ENCODE results near the gene NAPSA. TPM values are rescaled to one million over a fixed set of nuclear protein-coding genes. Genes with fewer than 3 reads are reported as not detected.
A peak's percentile ranks its signal among the peaks of the same experiment; 100 is the strongest.

NAPSA gene
- total RNA-seq, 6 experiments from 2014 or later: 0.19 to 2.2 (median 1.0) TPM

DNA sequence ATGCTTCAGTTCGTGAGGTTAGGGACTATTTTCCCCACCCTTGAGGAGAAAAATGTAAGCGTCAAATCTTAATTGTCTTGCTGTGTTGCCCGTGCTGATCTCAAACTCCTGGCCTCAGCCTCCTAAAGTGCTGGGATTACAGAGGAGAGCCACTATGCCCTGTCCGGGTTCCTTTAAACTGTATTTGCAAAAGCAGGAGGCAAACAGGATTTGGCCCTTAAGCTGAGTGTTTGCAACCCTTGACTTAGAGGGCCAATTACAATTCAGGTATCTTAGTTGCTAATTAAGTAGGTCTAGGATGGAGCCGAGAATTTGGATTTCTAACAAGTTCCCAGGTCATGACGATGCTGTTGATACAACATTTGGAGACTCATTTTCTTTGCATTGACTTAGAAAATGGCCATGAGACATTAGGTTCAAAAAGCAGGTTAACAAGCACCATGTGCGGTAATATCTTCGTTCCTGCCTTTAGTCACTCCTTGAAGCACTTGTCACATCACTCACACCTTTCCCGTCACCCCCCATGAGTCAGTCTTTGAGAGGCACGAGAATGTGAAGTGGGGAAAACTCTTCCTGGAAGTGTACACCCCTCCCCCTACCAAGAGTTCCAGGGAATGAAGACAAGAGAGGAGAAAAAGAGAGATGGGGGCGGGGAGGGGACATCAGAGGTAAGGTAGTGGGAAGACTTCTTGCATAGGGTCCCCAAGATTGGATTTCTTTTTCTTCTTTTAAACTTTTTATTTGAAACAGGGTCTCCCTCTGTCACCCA is 2.6 kb downstream of the NAPSA start:
- WGBS (ENCODE audit: insufficient coverage, low coverage, low lambda C conversion rate, missing lambda C conversion rate): 74% methylated on average over 10 of the region's 11 CpGs
- intact Hi-C loops (cut with DNase I): no loop called here
- ATAC-seq (no peak), DNase-seq (no peak)
- H3K27ac ChIP-seq: no peak overlapping the region
- H3K4me1 ChIP-seq: no peaks in the 10 kb centered on the region
- TF ChIP-seq, protein P1, sequence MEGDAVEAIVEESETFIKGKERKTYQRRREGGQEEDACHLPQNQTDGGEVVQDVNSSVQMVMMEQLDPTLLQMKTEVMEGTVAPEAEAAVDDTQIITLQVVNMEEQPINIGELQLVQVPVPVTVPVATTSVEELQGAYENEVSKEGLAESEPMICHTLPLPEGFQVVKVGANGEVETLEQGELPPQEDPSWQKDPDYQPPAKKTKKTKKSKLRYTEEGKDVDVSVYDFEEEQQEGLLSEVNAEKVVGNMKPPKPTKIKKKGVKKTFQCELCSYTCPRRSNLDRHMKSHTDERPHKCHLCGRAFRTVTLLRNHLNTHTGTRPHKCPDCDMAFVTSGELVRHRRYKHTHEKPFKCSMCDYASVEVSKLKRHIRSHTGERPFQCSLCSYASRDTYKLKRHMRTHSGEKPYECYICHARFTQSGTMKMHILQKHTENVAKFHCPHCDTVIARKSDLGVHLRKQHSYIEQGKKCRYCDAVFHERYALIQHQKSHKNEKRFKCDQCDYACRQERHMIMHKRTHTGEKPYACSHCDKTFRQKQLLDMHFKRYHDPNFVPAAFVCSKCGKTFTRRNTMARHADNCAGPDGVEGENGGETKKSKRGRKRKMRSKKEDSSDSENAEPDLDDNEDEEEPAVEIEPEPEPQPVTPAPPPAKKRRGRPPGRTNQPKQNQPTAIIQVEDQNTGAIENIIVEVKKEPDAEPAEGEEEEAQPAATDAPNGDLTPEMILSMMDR (IDR thresholded peaks at IDR 0.05): no peak
- no peak for TF ChIP-seq POLR2A (IDR thresholded peaks at IDR 0.05)
- H3K36me3 ChIP-seq: no peaks in the 10 kb centered on the region
- no peaks in the 10 kb centered on the region for H3K27me3 ChIP-seq
- H3K9me3 ChIP-seq: no peaks in the 10 kb centered on the region
- no peak overlapping the region for H3K4me3 ChIP-seq

DNA sequence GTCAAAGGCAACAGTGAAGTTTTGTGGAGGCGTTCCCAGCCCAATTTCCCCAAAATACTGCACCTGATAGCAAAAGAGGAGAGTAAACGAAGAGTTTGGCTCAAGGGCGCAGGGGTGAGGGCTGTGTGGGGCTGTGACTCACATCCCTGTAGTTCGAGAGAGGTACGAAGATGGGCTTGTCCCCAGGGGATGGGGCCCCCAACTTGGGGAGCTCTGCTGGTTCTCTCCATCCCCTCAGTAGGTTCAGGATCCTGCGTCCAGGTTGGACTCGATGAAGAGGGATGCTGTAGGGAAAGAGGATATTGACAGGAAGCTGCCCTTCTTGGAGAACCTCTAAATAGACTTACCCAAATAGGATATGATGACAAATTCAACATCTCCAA is 3.4 kb downstream of the NAPSA start:
- DNase-seq: peak in 1 of 3 donors; percentile 7
- Histone ChIP-seq H3K36me3 (no peaks in the 10 kb centered on the region), H3K9me3 (no peaks in the 10 kb centered on the region), H3K27ac (no peak overlapping the region), H3K4me3 (no peak overlapping the region), H3K27me3 (no peaks in the 10 kb centered on the region), H3K4me1 (no peaks in the 10 kb centered on the region)
- no peak for TF ChIP-seq POLR2A (IDR thresholded peaks at IDR 0.05)
- TF ChIP-seq, protein P1 (IDR thresholded peaks at IDR 0.05): no peak
- no peak for ATAC-seq
- WGBS (ENCODE audit: insufficient coverage, low coverage, low lambda C conversion rate, missing lambda C conversion rate): 84% methylated on average over 6 of the region's 7 CpGs
- intact Hi-C loops (cut with DNase I): no loop called here

DNA sequence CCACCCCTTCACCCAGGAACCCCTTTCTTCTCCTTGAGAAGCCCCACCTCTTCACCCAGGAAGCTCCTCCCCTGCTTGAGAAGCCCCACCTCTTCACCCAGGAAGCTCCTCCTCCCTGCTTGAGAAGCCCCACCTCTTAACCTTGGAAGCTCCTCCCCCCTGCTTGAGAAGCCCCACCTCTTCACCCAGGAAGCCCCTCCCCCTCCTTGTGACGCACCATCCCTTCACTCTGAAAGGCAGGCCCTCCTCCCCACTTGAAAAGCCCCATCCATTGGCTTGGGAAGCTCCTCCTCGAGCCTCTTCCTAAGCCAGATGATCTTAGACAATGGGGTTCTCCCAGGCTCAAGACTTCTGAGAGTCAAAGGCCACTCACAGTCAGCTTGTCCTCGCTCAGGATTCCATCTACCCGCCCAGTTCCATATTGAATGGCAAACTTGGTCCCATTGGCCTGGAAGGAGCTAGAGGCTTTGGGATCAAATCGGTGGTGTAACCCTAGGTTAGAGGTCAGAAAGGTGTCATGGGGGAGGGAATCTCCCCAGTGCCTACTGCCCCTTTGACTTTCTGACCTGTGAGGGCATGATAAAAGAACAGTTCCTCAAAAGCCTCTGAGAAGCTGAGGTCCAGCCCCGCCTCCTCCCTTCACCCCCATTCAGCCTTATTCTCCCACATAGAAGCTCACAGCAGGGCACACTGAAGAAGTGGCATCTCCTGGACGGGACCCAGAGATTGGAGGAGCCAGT is 4.0 kb downstream of the NAPSA start:
- no peaks in the 10 kb centered on the region for H3K9me3 ChIP-seq
- no peaks in the 10 kb centered on the region for H3K36me3 ChIP-seq
- ATAC-seq: no peak
- no peak overlapping the region for H3K27ac ChIP-seq
- no peaks in the 10 kb centered on the region for H3K27me3 ChIP-seq
- no peak for TF ChIP-seq POLR2A (IDR thresholded peaks at IDR 0.05)
- TF ChIP-seq, protein P1 (IDR thresholded peaks at IDR 0.05): no peak
- 74% methylated on average over 6 of the region's 7 CpGs for WGBS (ENCODE audit: insufficient coverage, low coverage, low lambda C conversion rate, missing lambda C conversion rate)
- H3K4me1 ChIP-seq: no peaks in the 10 kb centered on the region
- intact Hi-C loops (cut with DNase I): no loop called here
- no peak overlapping the region for H3K4me3 ChIP-seq
- DNase-seq: peak in 1 of 3 donors; percentile 23

DNA sequence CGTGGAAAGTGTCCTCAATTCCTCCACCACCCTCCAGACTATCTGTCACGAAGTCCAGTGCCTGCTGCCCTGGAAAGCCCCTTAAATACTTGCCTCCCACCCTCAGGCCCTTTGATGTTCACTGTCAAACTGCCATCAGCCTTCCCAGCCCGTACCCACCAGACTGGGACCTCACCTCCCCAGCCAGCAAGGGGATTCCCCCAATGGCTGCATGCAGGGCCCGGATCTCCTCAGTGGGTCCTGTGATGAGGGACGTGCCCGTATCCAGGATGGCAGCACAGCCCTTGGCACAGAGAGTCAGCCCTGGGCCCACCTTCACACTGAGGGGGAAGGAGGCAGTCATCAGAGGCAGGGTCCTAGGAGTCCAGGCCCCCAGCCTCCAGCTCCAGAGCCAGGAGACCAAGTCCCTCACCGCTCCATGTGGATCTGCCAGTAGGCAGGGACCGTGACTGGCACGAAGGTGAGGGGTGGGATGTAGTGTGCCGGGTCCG is 6.1 kb downstream of the NAPSA start:
- no peak for ATAC-seq
- intact Hi-C loops (cut with DNase I): no loop called here
- H3K4me1 ChIP-seq: no peaks in the 10 kb centered on the region

More for the DNA sequence above, 6.1 kb downstream of the NAPSA start:
- H3K27me3 ChIP-seq: no peaks in the 10 kb centered on the region
- TF ChIP-seq, protein P1 (IDR thresholded peaks at IDR 0.05): no peak
- TF ChIP-seq POLR2A (IDR thresholded peaks at IDR 0.05): no peak
- peak in 1 of 3 donors; percentile 54 for DNase-seq
- no peak overlapping the region for H3K4me3 ChIP-seq
- H3K36me3 ChIP-seq: no peaks in the 10 kb centered on the region
- no peak overlapping the region for H3K27ac ChIP-seq
- H3K9me3 ChIP-seq: no peaks in the 10 kb centered on the region
- 83% methylated on average over 1 of the region's 11 CpGs for WGBS (ENCODE audit: insufficient coverage, low coverage, low lambda C conversion rate, missing lambda C conversion rate)

Data from right lobe of liver (tissue), 6 donors.